GM19467 (cell line): Measurements from ENCODE around the gene NOG.

Source experiments
- ATAC-seq: cut with Tn5 transposase; IDR thresholded peaks from one replicate; pipeline ENCODE4 v1.9.1; 2021; ENCODE audit warnings: mild to moderate bottlenecking, moderate library complexity; ENCODE audit not compliant: unreplicated experiment

Gene NOG

GRCh38 chr17:56635641-56636040, 42.1 kb downstream of the NOG start:
- no peak for ATAC-seq

DNA sequence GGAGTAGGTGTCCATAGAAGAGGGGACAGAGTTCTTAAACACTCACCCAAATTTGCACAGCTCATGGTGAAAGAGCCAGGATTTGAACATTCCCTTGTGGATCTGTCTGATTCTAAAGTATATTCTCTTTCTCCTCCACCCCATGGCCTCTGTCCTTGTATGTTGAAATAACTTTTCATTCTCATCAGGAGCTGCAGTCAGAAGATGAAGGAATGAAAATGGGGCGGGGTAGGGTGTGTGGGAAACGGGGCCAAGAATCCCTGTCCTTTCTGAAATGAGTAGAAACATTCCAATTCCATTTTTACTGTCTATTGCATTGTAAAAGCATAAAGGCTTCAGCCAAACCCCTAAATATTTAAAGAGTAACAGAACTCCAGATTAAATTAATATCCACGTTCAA, 42.8 kb downstream of the NOG start:
- ATAC-seq, result no peak

- ATAC-seq, result no peak
Observed at GRCh38 chr17:56637254-56637653, 43.8 kb downstream of the NOG start.

DNA sequence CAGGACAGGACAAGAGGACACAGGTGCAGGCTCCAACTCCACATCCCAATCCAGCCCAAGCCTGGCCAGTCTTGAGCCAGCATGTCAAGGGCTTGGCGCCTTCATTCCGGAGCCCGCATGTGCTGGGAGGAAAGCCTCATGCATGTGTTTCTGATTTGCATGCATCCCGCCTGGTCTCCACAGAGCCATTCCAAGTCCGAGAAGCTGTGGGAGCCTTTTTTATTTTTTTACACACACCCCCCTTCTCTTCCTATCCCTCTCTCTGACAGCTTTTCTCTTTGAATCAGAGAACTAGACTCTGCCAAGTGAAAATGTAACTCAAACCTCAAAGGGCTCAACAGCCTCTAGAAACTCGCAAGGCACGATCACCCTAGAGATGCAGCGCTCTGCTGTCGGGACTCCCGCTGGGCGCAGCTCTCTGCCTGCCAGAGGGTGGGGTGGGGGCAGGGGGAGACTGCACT, 45.1 kb downstream of the NOG start:
- ATAC-seq, result no peak

DNA sequence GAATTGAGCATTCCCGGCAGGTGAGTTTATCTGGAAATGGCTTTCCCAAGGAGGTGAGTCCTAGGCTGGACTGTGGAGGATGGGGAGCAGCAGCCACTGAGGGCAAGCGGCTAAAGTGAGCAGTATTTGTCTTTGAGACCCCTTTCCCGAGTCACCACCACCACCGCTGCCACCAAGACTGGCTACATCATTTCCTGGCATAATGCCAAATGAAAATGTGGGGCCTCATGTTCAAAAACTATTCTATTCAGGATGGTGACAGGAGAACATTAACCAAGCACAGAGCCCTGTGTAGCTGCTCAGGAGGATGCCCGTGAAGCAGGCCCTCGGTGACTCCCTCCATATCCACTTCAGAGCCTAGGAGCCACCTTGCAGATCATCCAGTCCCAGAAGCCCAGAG, 46.0 kb downstream of the NOG start:
- ATAC-seq, result no peak

DNA sequence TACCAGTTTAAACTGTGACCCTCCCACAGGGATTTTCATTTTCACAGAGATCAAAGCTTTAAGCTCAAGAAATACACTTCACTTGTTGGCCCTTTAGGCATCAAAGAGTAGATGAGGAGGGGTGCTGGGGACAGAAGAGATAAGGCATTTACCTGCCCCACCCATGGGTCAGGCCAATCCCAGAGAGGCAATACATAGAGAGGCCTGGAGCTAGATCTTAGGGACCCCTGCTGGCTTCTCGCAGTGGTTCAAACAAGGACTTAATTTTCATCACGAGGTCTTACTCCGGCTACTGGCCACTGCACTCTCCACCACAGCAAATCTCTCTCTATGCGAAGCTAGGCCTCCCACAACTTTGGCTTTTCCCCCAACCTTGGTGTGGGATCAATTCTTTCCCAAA, 46.6 kb downstream of the NOG start:
- no peak for ATAC-seq

DNA sequence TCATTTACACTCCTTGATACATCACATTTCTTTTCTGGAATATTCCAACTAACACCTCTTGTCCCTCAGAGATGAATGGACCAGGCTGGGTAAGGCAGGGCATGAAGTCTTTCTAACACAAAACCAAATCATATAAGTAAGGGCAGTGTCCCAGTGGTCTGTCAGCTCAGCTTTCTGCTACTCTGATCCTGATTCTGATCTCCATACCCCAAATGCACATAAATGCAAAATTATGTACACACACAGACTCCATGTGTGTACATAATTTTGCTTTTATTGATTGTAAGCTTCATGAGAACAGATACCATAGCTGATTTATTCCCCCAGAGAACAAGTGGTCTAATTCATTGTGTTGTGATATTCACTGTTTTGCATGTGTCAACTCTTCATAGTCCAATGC, 47.9 kb downstream of the NOG start:
- ATAC-seq, result no peak

DNA sequence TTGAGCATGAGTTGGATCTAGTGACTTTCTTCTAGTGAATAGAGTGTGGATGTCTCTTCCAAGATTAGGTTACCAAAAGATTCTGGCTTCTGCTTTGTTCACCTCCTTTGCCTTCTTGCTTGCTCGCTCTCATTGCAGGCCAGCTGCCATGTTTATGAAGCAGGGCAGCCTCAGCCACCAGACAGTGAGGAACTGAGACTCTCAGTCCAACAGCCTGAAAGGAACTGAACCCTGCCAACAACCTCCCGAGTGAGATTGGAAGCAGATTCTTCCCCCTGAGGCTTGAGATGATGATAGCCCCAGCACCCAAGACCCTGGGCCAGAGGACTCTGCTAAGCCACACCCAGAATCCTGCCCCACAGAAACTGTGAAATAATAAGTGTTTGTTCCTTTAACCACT, 48.4 kb downstream of the NOG start:
- ATAC-seq, result no peak

DNA sequence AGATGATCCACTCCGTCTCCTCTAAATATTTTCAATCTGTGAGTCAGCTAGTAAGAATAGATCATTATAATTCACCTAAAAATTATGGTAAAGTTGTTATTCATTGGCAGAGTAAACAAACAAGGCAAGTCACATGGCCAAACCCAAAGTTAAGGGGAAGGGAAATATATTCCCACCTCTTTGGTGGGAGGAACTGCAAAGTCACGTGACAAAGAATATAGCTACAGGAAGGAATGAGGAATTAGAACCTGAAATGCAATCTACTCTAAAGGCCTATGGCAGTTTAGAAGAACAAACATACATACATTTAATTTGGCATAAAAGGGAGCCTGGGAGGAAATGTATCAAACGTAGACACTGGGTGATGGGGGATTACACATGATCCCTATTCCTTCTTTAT, 48.9 kb downstream of the NOG start:
- no peak for ATAC-seq
